CD14-positive monocyte (primary cell): Measurements from ENCODE around the gene PCP2. TPM values are rescaled to one million over a fixed set of nuclear protein-coding genes. Genes with fewer than 3 reads are reported as not detected.

Source experiments
- DNase-seq, 3 donors: peaks; one replicate each; pipeline ENCODE4 v3.0.0-alpha.2; 2011 to 2022
- H2AFZ ChIP-seq: 2 replicates; pipeline ENCODE4 v1.6.0; 2012; ENCODE audit warnings: mild to moderate bottlenecking, low read depth, low read length, inconsistent platforms; ENCODE audit not compliant: insufficient read depth, poor library complexity, severe bottlenecking
- H3K27ac ChIP-seq, 2 donors: 1 replicate in 1 of 2; 2 replicates in 1 of 2; pipeline ENCODE4 v1.5.1; 2012 to 2013; ENCODE audit warnings: low read length in 2 of 2, control low read depth in 1 of 2, inconsistent platforms in 1 of 2, low read depth in 1 of 2, mild to moderate bottlenecking in 1 of 2
- H3K27me3 ChIP-seq, 2 donors: one replicate each; pipeline versions ENCODE4 v1.6.0 to v1.6.1; 2011 to 2013; ENCODE audit warnings: low read length in 2 of 2; ENCODE audit not compliant: control insufficient read depth in 2 of 2, insufficient read depth in 2 of 2
- H3K36me3 ChIP-seq, 2 donors: replicated peaks in 1 of 2; 1 replicate in 1 of 2; 2 replicates in 1 of 2; pipeline versions ENCODE4 v1.5.1 to v1.6.1; 2012 to 2013; ENCODE audit warnings: low read length in 2 of 2, control low read depth in 1 of 2, inconsistent platforms in 1 of 2, mild to moderate bottlenecking in 1 of 2; ENCODE audit not compliant: insufficient read depth in 2 of 2, control insufficient read depth in 1 of 2
- H3K4me1 ChIP-seq, 2 donors: 1 replicate in 1 of 2; 2 replicates in 1 of 2; pipeline versions ENCODE4 v1.5.1 to v1.6.1; 2012 to 2013; ENCODE audit warnings: low read length in 2 of 2, control low read depth in 1 of 2, inconsistent platforms in 1 of 2, mild to moderate bottlenecking in 1 of 2, moderate library complexity in 1 of 2; ENCODE audit not compliant: insufficient read depth in 2 of 2, control insufficient read depth in 1 of 2
- H3K4me2 ChIP-seq: replicated peaks from 2 replicates; pipeline ENCODE3; 2012; ENCODE audit warnings: low read length, moderate library complexity, mild to moderate bottlenecking; ENCODE audit not compliant: poor library complexity, severe bottlenecking; ENCODE audit errors: extremely low read depth
- H3K4me3 ChIP-seq, 3 experiments: fragments of 200-600 bp in 1 of 3; sonication (generic) in 1 of 3; replicated peaks in 1 of 3; 1 replicate in 2 of 3; 2 replicates in 1 of 3; pipeline ENCODE4 v1.5.1; 2011 to 2013; ENCODE audit warnings: low read length in 3 of 3, mild to moderate bottlenecking in 3 of 3, control low read depth in 2 of 3, low read depth in 2 of 3, inconsistent platforms in 1 of 3, moderate library complexity in 1 of 3
- H3K79me2 ChIP-seq: 2 replicates; pipeline ENCODE4 v1.6.0; 2012; ENCODE audit warnings: mild to moderate bottlenecking, control low read depth, inconsistent platforms, low read length, moderate library complexity; ENCODE audit not compliant: insufficient read depth
- H3K9ac ChIP-seq: 2 replicates; pipeline ENCODE4 v1.6.0; 2017; ENCODE audit warnings: low read length, mild to moderate bottlenecking; ENCODE audit not compliant: insufficient read depth, poor library complexity, severe bottlenecking
- H3K9me3 ChIP-seq, 2 donors: replicated peaks in 1 of 2; 1 replicate in 1 of 2; 2 replicates in 1 of 2; pipeline versions ENCODE4 v1.5.1 to v1.6.1; 2012 to 2013; ENCODE audit warnings: low read length in 2 of 2, control low read depth in 1 of 2; ENCODE audit not compliant: control insufficient read depth in 1 of 2, insufficient read depth in 1 of 2
- H4K20me1 ChIP-seq: 2 replicates; pipeline ENCODE4 v1.6.0; 2012; ENCODE audit warnings: mild to moderate bottlenecking, low read length, control low read depth, moderate library complexity; ENCODE audit not compliant: insufficient read depth
- H3K27ac Mint-ChIP-seq, 7 donors: one replicate each; pipeline ENCODE4 v1.8.0; 2020; ENCODE audit warnings: mild to moderate bottlenecking in 7 of 7, mixed read lengths in 7 of 7, moderate library complexity in 6 of 7, inconsistent platforms in 2 of 7
- H3K27me3 Mint-ChIP-seq, 3 donors: one replicate each; pipeline ENCODE4 v1.8.0; 2021 to 2022; ENCODE audit warnings: low read depth in 3 of 3, mild to moderate bottlenecking in 3 of 3, mixed read lengths in 3 of 3, moderate library complexity in 3 of 3, inconsistent platforms in 1 of 3
- H3K36me3 Mint-ChIP-seq, 2 donors: one replicate each; pipeline ENCODE4 v1.8.0; 2020; ENCODE audit warnings: mixed read lengths in 2 of 2, inconsistent platforms in 1 of 2, mild to moderate bottlenecking in 1 of 2
- H3K4me1 Mint-ChIP-seq: one replicate; pipeline ENCODE4 v1.8.0; 2020; ENCODE audit warnings: mild to moderate bottlenecking, mixed read lengths
- H3K4me3 Mint-ChIP-seq, 2 donors: one replicate each; pipeline ENCODE4 v1.8.0; 2020; ENCODE audit warnings: mild to moderate bottlenecking in 2 of 2, mixed read lengths in 2 of 2, moderate library complexity in 1 of 2
- H3K9me3 Mint-ChIP-seq, 7 donors: one replicate each; pipeline ENCODE4 v1.8.0; 2020 to 2022; ENCODE audit warnings: mixed read lengths in 7 of 7, mild to moderate bottlenecking in 6 of 7, moderate library complexity in 6 of 7, inconsistent platforms in 2 of 7
- WGBS: methylation state at CpG from one replicate; pipeline ENCODE4 v1.1.5; 2013; ENCODE audit warnings: missing lambda C conversion rate; ENCODE audit not compliant: insufficient coverage; 5-methylcytosine and 5-hydroxymethylcytosine counted together
- intact Hi-C, 2 donors: fragments of 100-400 bp; cut with micrococcal nuclease; formaldehyde crosslinking; loops; one replicate each; pipeline versions ENCODE4 v1.15.0 to v1.15.1; 2023
- polyA plus RNA-seq, 3 donors: library from polyadenylated mRNA; depleted of rRNA in 1 of 3; unstranded in 2 of 3; stranded (reverse) in 1 of 3; fragments of 300-500 nt in 2 of 3; fragments of >200 nt in 1 of 3; fragmentation: Illumina TruSeq in 2 of 3; gene quantifications; 1 replicate in 2 of 3; 2 replicates in 1 of 3; pipeline ENCODE4 v1.2.3, GENCODE V29; 2012 to 2021
- TF ChIP-seq, protein P1 (sequence below): fragments of 200-600 bp; IDR thresholded peaks from one replicate; pipeline ENCODE4 v1.8.0; 2022; ENCODE audit warnings: antibody characterized with exemption, mild to moderate bottlenecking

PCP2 gene
- polyA plus RNA-seq, 3 donors, result 1.8 TPM; not detected in 2

DNA sequence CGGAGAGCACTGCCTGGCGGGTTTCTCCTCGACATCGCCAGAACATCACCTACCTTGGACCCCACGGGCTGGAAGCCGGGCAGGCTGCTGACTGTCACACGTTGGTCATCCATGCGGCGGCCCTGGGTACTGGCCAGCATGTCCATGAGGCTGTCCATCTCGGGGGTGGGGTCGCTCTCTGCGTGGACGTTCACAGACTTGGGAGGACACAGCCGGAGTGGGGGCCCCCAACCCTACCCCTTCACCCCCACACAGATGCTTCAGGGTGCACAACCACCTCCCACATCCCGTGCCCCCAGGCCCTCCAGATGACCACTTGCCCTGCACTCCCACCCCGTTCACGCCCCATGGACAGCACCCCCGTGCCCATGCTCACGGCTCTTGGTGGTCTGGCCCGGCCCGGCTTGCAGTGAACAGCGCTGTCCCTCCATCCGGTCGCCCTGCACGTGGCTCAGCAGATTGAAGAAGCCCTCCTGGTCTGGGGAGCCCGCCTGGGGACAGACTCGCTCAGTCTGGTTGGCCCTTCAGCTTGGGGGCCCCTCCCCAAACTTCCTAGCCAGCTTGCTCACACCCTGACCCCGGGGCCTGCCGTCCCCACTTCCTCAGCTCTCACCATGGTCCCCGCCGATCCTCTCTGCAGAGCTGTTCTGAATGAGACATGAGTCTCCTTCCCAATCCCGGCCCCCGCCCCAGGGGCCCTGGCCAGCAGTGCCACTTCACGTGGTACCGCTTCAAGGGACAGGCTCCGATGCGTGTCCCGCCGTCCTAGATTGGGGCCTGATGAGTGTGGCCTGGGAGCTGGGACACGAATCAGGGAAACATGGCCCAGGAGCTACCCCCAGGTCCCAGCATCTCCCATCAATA is 947 bp downstream of the PCP2 start:
- H3K9me3 ChIP-seq, result no peaks in the 10 kb centered on the region
- no peak overlapping the region for H3K9ac ChIP-seq
- H3K36me3 ChIP-seq, result peaks cover 9 to 21% of the 10 kb centered on the region in 2 donors
- no peak overlapping the region for H3K4me3 ChIP-seq
- no peaks in the 10 kb centered on the region for H3K27me3 ChIP-seq
- Mint-ChIP-seq H3K27me3 (peaks cover 0 to 4% (median 2%) of the 10 kb centered on the region in 3 donors), H3K4me1 (peaks cover 37% of the 10 kb centered on the region), H3K4me3 (no peak overlapping the region), H3K36me3 (peaks cover 16 to 19% of the 10 kb centered on the region in 2 donors), H3K27ac (peak overlapping the region in 1 of 7 donors; percentile 47), H3K9me3 (peaks cover 0 to 2% (median 0%) of the 10 kb centered on the region in 7 donors)
- DNase-seq, result no peak
- no peak overlapping the region for H2AFZ ChIP-seq
- TF ChIP-seq, protein P1, sequence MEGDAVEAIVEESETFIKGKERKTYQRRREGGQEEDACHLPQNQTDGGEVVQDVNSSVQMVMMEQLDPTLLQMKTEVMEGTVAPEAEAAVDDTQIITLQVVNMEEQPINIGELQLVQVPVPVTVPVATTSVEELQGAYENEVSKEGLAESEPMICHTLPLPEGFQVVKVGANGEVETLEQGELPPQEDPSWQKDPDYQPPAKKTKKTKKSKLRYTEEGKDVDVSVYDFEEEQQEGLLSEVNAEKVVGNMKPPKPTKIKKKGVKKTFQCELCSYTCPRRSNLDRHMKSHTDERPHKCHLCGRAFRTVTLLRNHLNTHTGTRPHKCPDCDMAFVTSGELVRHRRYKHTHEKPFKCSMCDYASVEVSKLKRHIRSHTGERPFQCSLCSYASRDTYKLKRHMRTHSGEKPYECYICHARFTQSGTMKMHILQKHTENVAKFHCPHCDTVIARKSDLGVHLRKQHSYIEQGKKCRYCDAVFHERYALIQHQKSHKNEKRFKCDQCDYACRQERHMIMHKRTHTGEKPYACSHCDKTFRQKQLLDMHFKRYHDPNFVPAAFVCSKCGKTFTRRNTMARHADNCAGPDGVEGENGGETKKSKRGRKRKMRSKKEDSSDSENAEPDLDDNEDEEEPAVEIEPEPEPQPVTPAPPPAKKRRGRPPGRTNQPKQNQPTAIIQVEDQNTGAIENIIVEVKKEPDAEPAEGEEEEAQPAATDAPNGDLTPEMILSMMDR, result no peak
- 96% methylated on average over 38 of the region's 40 CpGs for WGBS
- H3K79me2 ChIP-seq, result peaks cover 56% of the 10 kb centered on the region
- H3K27ac ChIP-seq, result no peak overlapping the region
- H4K20me1 ChIP-seq, result no peaks in the 10 kb centered on the region
- H3K4me1 ChIP-seq, result peaks cover 28 to 42% of the 10 kb centered on the region in 2 donors
- no peak overlapping the region for H3K4me2 ChIP-seq
- intact Hi-C loops, result loop anchor here in 1 of 2 donors (10.0 kb wide), 1 partner anchor 272 kb away; the partner anchor contains the start of gene MAP2K7

DNA sequence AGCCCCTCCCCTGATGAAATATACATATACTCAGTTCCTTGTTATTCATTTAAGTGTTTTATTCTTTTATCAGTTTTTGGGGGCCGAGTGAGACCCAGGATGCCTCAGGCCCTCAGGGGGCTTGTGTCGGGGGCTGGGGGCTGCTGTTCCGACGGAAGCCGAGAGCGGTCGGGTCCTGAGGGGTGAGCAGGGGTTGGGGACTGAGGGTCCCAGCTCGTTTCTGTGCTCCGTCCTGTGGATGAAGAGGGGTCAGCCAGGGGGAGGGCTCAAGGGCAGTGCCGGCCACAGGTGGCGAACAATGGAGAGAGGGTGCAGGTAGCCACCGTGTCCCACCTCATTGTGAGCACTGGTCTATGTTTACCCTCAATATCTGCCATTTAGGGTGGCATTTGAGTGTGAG is 1.9 kb downstream of the PCP2 start:
- Histone ChIP-seq H3K4me3 (no peak overlapping the region), H3K4me2 (no peak overlapping the region), H2AFZ (no peak overlapping the region), H4K20me1 (no peaks in the 10 kb centered on the region), H3K27ac (no peak overlapping the region), H3K79me2 (peaks cover 56% of the 10 kb centered on the region), H3K4me1 (peaks cover 26 to 38% of the 10 kb centered on the region in 2 donors), H3K36me3 (peaks cover 14 to 31% of the 10 kb centered on the region in 2 donors), H3K9ac (no peak overlapping the region), H3K27me3 (no peaks in the 10 kb centered on the region), H3K9me3 (no peaks in the 10 kb centered on the region)
- Mint-ChIP-seq H3K27ac (peak overlapping the region in 2 of 7 donors; percentile 30 to 43), H3K4me3 (no peak overlapping the region), H3K36me3 (peaks cover 22 to 27% of the 10 kb centered on the region in 2 donors), H3K4me1 (peaks cover 35% of the 10 kb centered on the region), H3K27me3 (peaks cover 0 to 4% (median 2%) of the 10 kb centered on the region in 3 donors), H3K9me3 (peaks cover 0 to 2% (median 0%) of the 10 kb centered on the region in 7 donors)
- intact Hi-C loops, result loop anchor here in 1 of 2 donors (10.0 kb wide), 1 partner anchor 273 kb away; the partner anchor contains the start of gene MAP2K7
- DNase-seq, result no peak
- 95% methylated on average over 12 of the region's 12 CpGs for WGBS
- TF ChIP-seq, protein P1, result no peak
